Gastroesophageal sphincter (tissue), 4 donors: ENCODE measurements around the gene QSOX1. TPM values are rescaled to one million over a fixed set of nuclear protein-coding genes. Genes with fewer than 3 reads are reported as not detected.

ENCODE experiments used
- ATAC-seq: fragments of 150-250 bp; one replicate; pipeline ENCODE4 v1.9.1; 2016; ENCODE audit warnings: mild to moderate bottlenecking, moderate library complexity
- H3K27ac ChIP-seq, 4 donors: fragments of 200-600 bp; sonication (generic) in 3 of 4; 1 replicate in 3 of 4; 2 replicates in 1 of 4; pipeline ENCODE4 v1.5.1; 2016 to 2019
- H3K27me3 ChIP-seq: fragments of 200-600 bp; sonication (generic); one replicate; pipeline ENCODE4 v1.5.1; 2019
- H3K36me3 ChIP-seq, 2 donors: fragments of 200-600 bp; sonication (generic); one replicate each; pipeline ENCODE4 v1.5.1; 2019; ENCODE audit warnings: control low read depth in 1 of 2
- H3K4me1 ChIP-seq, 3 donors: fragments of 200-600 bp; sonication (generic); 1 replicate in 2 of 3; 2 replicates in 1 of 3; pipeline ENCODE4 v1.5.1; 2016 to 2019; ENCODE audit warnings: control low read depth in 2 of 3
- H3K4me3 ChIP-seq, 2 donors: fragments of 200-600 bp; sonication (generic); one replicate each; pipeline ENCODE4 v1.5.1; 2019; ENCODE audit warnings: mild to moderate bottlenecking in 1 of 2, moderate library complexity in 1 of 2
- H3K9me3 ChIP-seq, 3 donors: fragments of 200-600 bp; sonication (generic); one replicate each; pipeline ENCODE4 v1.5.1; 2017 to 2019; ENCODE audit warnings: control low read depth in 2 of 3
- CTCF ChIP-seq, 4 experiments: fragments of 200-600 bp in 2 of 4; fragments of 450-650 bp in 2 of 4; sonication (generic) in 1 of 4; IDR thresholded peaks; one replicate each; pipeline ENCODE4 v1.5.1; 2017 to 2019; ENCODE audit warnings: antibody characterized with exemption in 4 of 4, mild to moderate bottlenecking in 2 of 4, moderate library complexity in 2 of 4
- EP300 ChIP-seq: sonication (generic); formaldehyde crosslinking; IDR thresholded peaks from one replicate; pipeline ENCODE4 v1.6.1; 2017; ENCODE audit warnings: antibody characterized with exemption, mild to moderate bottlenecking
- POLR2A ChIP-seq, 2 donors: fragments of 450-650 bp; IDR thresholded peaks; one replicate each; pipeline ENCODE4 v1.6.1; 2017; ENCODE audit warnings: antibody characterized with exemption in 2 of 2, mild to moderate bottlenecking in 2 of 2, moderate library complexity in 1 of 2
- POLR2AphosphoS5 ChIP-seq: sonication (generic); formaldehyde crosslinking; IDR thresholded peaks from one replicate; pipeline ENCODE4 v1.6.1; 2017; ENCODE audit warnings: antibody characterized with exemption
- WGBS, 2 donors: methylation state at CpG; one replicate each; pipeline ENCODE4 v1.1.5; 2018; ENCODE audit warnings: low coverage in 1 of 2; 5-methylcytosine and 5-hydroxymethylcytosine counted together
- total RNA-seq, 4 donors: library from RNA; depleted of rRNA; stranded (reverse); fragments of >200 nt; gene quantifications; one replicate each; pipeline ENCODE4 v1.1.0, GENCODE V29; 2016

The QSOX1 gene
- total RNA-seq, 4 donors from 2014 or later = 71.5 to 132 (median 106) TPM

GRCh38 chr1:180165096-180165495 is 10.4 kb downstream of the QSOX1 start:
- peaks cover 0 to 15% of the 10 kb centered on the region in 2 donors for H3K36me3 ChIP-seq
- TF ChIP-seq CTCF (IDR thresholded peaks at IDR 0.05) = no peak
- TF ChIP-seq EP300 = no peak
- TF ChIP-seq POLR2AphosphoS5 = no peak
- TF ChIP-seq POLR2A (IDR thresholded peaks at IDR 0.05) = no peak
- no peaks in the 10 kb centered on the region for H3K9me3 ChIP-seq
- no peak overlapping the region for H3K4me3 ChIP-seq
- WGBS, 2 donors = 68 to 88% methylated on average over 2 of the region's 2 CpGs
- H3K4me1 ChIP-seq = peaks cover 0 to 34% (median 16%) of the 10 kb centered on the region in 3 donors
- H3K27me3 ChIP-seq = no peaks in the 10 kb centered on the region
- ATAC-seq = no peak
- H3K27ac ChIP-seq = no peak overlapping the region

- Histone ChIP-seq H3K36me3 (peaks cover 0 to 15% of the 10 kb centered on the region in 2 donors), H3K4me3 (no peak overlapping the region), H3K9me3 (no peaks in the 10 kb centered on the region), H3K27me3 (no peaks in the 10 kb centered on the region), H3K4me1 (peaks cover 0 to 34% (median 16%) of the 10 kb centered on the region in 3 donors), H3K27ac (peak overlapping the region in 2 of 4 donors; percentile 65 to 75)
- WGBS, 2 donors = 96 to 98% methylated on average over 7 to 8 of the region's 12 CpGs
- TF ChIP-seq POLR2A (IDR thresholded peaks at IDR 0.05) (no peak), CTCF (IDR thresholded peaks at IDR 0.05) (no peak), EP300 (no peak), POLR2AphosphoS5 (no peak)
- no peak for ATAC-seq
Observed at GRCh38 chr1:180165509-180166435, 11.1 kb downstream of the QSOX1 start.

GRCh38 chr1:180166436-180166800 is 11.7 kb downstream of the QSOX1 start:
- 100% methylated on average over 1 of the region's 5 CpGs; no CpG with 5 or more reads in 1 of the 2 donors for WGBS, 2 donors
- no peak for ATAC-seq
- Histone ChIP-seq H3K27ac (peak overlapping the region; percentile 0 to 75 (median 62)), H3K36me3 (peaks cover 0 to 15% of the 10 kb centered on the region in 2 donors), H3K9me3 (no peaks in the 10 kb centered on the region), H3K27me3 (no peaks in the 10 kb centered on the region), H3K4me3 (no peak overlapping the region), H3K4me1 (peaks cover 0 to 34% (median 16%) of the 10 kb centered on the region in 3 donors)
- TF ChIP-seq POLR2A (IDR thresholded peaks at IDR 0.05) (no peak), EP300 (no peak), CTCF (IDR thresholded peaks at IDR 0.05) (no peak), POLR2AphosphoS5 (no peak)

GRCh38 chr1:180167021-180167701 is 12.5 kb downstream of the QSOX1 start:
- Histone ChIP-seq H3K9me3 (no peaks in the 10 kb centered on the region), H3K27me3 (no peaks in the 10 kb centered on the region), H3K4me1 (peaks cover 0 to 34% (median 16%) of the 10 kb centered on the region in 3 donors), H3K36me3 (peaks cover 0 to 15% of the 10 kb centered on the region in 2 donors), H3K27ac (peak overlapping the region; percentile 0 to 75 (median 62)), H3K4me3 (no peak overlapping the region)
- 27% methylated on average over 3 of the region's 8 CpGs; no CpG with 5 or more reads in 1 of the 2 donors for WGBS, 2 donors
- ATAC-seq = peak; percentile 53
- TF ChIP-seq POLR2AphosphoS5 = peak; percentile 77
- TF ChIP-seq POLR2A (IDR thresholded peaks at IDR 0.05) = no peak

GRCh38 chr1:180167721-180168467 is 13.2 kb downstream of the QSOX1 start:
- no peak for TF ChIP-seq POLR2A (IDR thresholded peaks at IDR 0.05)
- no peak for TF ChIP-seq POLR2AphosphoS5
- TF ChIP-seq EP300 = no peak
- no peak for TF ChIP-seq CTCF (IDR thresholded peaks at IDR 0.05)
- Histone ChIP-seq H3K9me3 (no peaks in the 10 kb centered on the region), H3K27me3 (no peaks in the 10 kb centered on the region), H3K4me3 (no peak overlapping the region), H3K4me1 (peaks cover 0 to 34% (median 16%) of the 10 kb centered on the region in 3 donors), H3K27ac (peak overlapping the region in 3 of 4 donors; percentile 60 to 75 (median 65)), H3K36me3 (peaks cover 0 to 15% of the 10 kb centered on the region in 2 donors)
- ATAC-seq = no peak
- WGBS, 2 donors = 50% methylated on average over 2 of the region's 13 CpGs; no CpG with 5 or more reads in 1 of the 2 donors
